Neuronal stem cell (in vitro differentiated cells): ENCODE data around the gene FPGS.

Experiments
- DNase-seq: peaks from one replicate; pipeline ENCODE4 v3.0.0-alpha.2; 2013; ENCODE audit warnings: low spot score
- H2AFZ ChIP-seq: one replicate; pipeline ENCODE4 v1.6.1; 2013; ENCODE audit warnings: mild to moderate bottlenecking, low read length, inconsistent platforms
- H2AK5ac ChIP-seq: 2 replicates; pipeline ENCODE4 v1.6.1; 2013; ENCODE audit warnings: low read depth, mild to moderate bottlenecking, inconsistent platforms, low read length, moderate library complexity, mixed read lengths
- H2BK120ac ChIP-seq: 2 replicates; pipeline ENCODE4 v1.6.1; 2013; ENCODE audit warnings: low read depth, mild to moderate bottlenecking, inconsistent platforms, low read length, moderate library complexity, mixed read lengths
- H2BK12ac ChIP-seq: one replicate; pipeline ENCODE4 v1.6.1; 2013; ENCODE audit warnings: low read length, inconsistent platforms
- H2BK15ac ChIP-seq: 2 replicates; pipeline ENCODE4 v1.6.1; 2013; ENCODE audit warnings: mild to moderate bottlenecking, low read length, inconsistent platforms, mixed read lengths
- H2BK5ac ChIP-seq: one replicate; pipeline ENCODE4 v1.6.1; 2013; ENCODE audit warnings: inconsistent platforms, mild to moderate bottlenecking, low read length, moderate library complexity
- H3K14ac ChIP-seq: one replicate; pipeline ENCODE4 v1.6.1; 2013; ENCODE audit warnings: low read length, inconsistent platforms
- H3K18ac ChIP-seq: 2 replicates; pipeline ENCODE4 v1.6.1; 2013; ENCODE audit warnings: low read length, inconsistent platforms
- H3K23ac ChIP-seq: 2 replicates; pipeline ENCODE4 v1.6.1; 2013; ENCODE audit warnings: low read depth, mild to moderate bottlenecking, mixed read lengths, low read length, inconsistent platforms; ENCODE audit not compliant: poor library complexity
- H3K27ac ChIP-seq: replicated peaks from 3 replicates; pipeline ENCODE4 v1.5.1; 2013; ENCODE audit warnings: low read length, inconsistent platforms
- H3K27me3 ChIP-seq, 3 experiments: 2 replicates each; pipeline ENCODE4 v1.6.1; 2013; ENCODE audit warnings: low read length in 3 of 3, mild to moderate bottlenecking in 2 of 3, inconsistent platforms in 1 of 3, low read depth in 1 of 3, mixed read lengths in 1 of 3, moderate library complexity in 1 of 3; ENCODE audit not compliant: control insufficient read depth in 3 of 3, insufficient read depth in 3 of 3
- H3K36me3 ChIP-seq, 2 donors: replicated peaks in 1 of 2; 2 replicates each; pipeline ENCODE4 v1.6.1; 2013; ENCODE audit warnings: low read length in 2 of 2; ENCODE audit not compliant: control insufficient read depth in 2 of 2, insufficient read depth in 2 of 2
- H3K4ac ChIP-seq: 2 replicates; pipeline ENCODE4 v1.6.1; 2013; ENCODE audit warnings: inconsistent platforms, mild to moderate bottlenecking, low read length, moderate library complexity
- H3K4me1 ChIP-seq, 2 donors: 1 replicate in 1 of 2; 2 replicates in 1 of 2; pipeline ENCODE4 v1.6.1; 2013; ENCODE audit warnings: low read length in 2 of 2, low read depth in 1 of 2; ENCODE audit not compliant: control insufficient read depth in 2 of 2, insufficient read depth in 1 of 2
- H3K4me2 ChIP-seq: one replicate; pipeline ENCODE4 v1.6.1; 2013; ENCODE audit warnings: mild to moderate bottlenecking, low read length, inconsistent platforms; ENCODE audit not compliant: insufficient read depth, poor library complexity, severe bottlenecking
- H3K4me3 ChIP-seq, 2 donors: 2 replicates each; pipeline ENCODE4 v1.5.1; 2013; ENCODE audit warnings: low read length in 2 of 2, mild to moderate bottlenecking in 2 of 2, inconsistent platforms in 1 of 2, moderate library complexity in 1 of 2
- H3K79me1 ChIP-seq: one replicate; pipeline ENCODE4 v1.6.1; 2013; ENCODE audit warnings: low read depth, mild to moderate bottlenecking, inconsistent platforms, low read length, moderate library complexity
- H3K9ac ChIP-seq: one replicate; pipeline ENCODE4 v1.6.1; 2013; ENCODE audit warnings: mild to moderate bottlenecking, low read depth, low read length, inconsistent platforms; ENCODE audit not compliant: poor library complexity
- H3K9me3 ChIP-seq, 2 donors: replicated peaks in 1 of 2; 2 replicates each; pipeline versions ENCODE3 to v1.6.1; 2013; ENCODE audit warnings: low read length in 2 of 2, mild to moderate bottlenecking in 2 of 2, inconsistent platforms in 1 of 2, low read depth in 1 of 2, mixed read lengths in 1 of 2, moderate library complexity in 1 of 2; ENCODE audit not compliant: control insufficient read depth in 2 of 2, insufficient read depth in 1 of 2
- H4K8ac ChIP-seq: one replicate; pipeline ENCODE4 v1.6.1; 2013; ENCODE audit warnings: low read depth, mild to moderate bottlenecking, inconsistent platforms, low read length, moderate library complexity
- H4K91ac ChIP-seq: one replicate; pipeline ENCODE4 v1.6.1; 2013; ENCODE audit warnings: low read length, low read depth, mild to moderate bottlenecking, inconsistent platforms; ENCODE audit not compliant: poor library complexity
- WGBS, 2 donors: extraction: QIAGEN DNeasy Blood & Tissue Kit; methylation state at CpG; one replicate each; pipeline ENCODE4 v1.1.7; 2013; ENCODE audit warnings: missing lambda C conversion rate in 2 of 2, mixed read lengths in 1 of 2; ENCODE audit not compliant: insufficient read length in 2 of 2, insufficient replicate concordance in 1 of 2; ENCODE audit errors: extremely low coverage in 2 of 2; 5-methylcytosine and 5-hydroxymethylcytosine counted together

Gene FPGS

DNA sequence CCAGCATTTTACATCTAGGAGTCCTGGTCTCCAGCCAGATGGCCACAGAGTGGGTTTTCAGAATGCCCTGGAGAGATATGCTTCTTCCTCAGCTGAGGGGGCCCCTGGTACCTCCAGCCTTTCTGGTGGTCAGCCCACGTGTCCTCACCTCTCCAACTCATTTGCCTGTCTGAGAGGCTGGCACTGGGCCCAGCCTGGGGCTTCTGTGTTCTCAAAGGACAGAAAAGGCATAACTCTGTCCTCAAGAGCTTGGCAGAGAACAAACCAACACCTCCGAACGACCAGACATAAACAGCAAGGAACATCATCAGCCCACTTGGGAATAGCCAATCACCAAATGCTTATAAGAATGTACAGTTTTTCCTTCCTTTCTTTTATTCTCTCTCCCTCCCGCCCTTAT is 34.7 kb downstream of the FPGS start:
- Histone ChIP-seq H3K4me1 (peaks cover 15 to 25% of the 10 kb centered on the region in 2 donors), H4K91ac (no peak overlapping the region), H3K4me2 (no peak overlapping the region), H2AFZ (no peak overlapping the region), H3K36me3 (no peaks in the 10 kb centered on the region), H2AK5ac (no peak overlapping the region), H3K14ac (no peak overlapping the region), H2BK12ac (no peak overlapping the region), H3K27me3 (no peaks in the 10 kb centered on the region), H4K8ac (no peak overlapping the region), H2BK120ac (no peak overlapping the region), H2BK15ac (no peak overlapping the region), H3K4me3 (no peak overlapping the region), H3K27ac (no peak overlapping the region), H3K23ac (no peak overlapping the region), H2BK5ac (no peak overlapping the region), H3K9me3 (no peaks in the 10 kb centered on the region), H3K79me1 (no peaks in the 10 kb centered on the region), H3K18ac (no peak overlapping the region), H3K9ac (no peak overlapping the region), H3K4ac (no peak overlapping the region)
- no peak for DNase-seq
- 100% methylated on average over 1 of the region's 4 CpGs; no CpG with 5 or more reads in 1 of the 2 donors for WGBS, 2 donors

DNA sequence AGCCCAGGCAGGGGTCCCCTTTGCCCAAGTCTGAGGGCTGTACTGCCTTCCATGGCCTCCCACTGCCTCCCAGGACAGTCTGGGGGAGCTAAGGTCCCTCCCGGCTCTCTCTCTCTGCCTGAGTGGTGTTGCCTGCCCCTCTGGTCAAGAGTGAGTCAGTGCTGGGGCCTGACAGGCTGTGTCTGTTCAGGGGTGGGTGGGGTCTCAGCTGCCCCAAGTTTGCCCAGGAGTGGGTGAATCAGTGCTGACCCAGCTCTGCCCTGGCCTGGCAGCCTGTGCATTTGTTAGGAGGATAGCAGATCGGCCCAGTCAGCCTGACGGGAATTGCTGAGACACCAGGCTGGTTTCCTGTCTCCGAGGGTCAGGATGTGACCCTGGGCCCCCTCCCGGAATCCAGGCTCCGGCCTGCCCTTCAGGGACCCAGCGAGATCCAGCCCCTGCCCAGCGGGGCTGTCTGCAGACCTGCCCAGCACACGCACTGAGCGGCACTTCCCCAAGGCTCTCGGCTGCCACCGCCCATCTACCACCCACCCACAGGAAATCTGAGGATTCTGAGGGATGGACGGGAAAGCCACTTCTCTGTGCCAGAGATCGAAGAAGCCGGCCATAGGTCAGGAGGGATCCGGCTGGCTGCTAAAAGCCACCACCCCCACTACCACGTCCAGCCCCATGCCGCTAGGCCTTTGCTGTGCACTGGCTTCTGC is 35.8 kb downstream of the FPGS start:
- Histone ChIP-seq H3K4me2 (no peak overlapping the region), H4K91ac (peak overlapping the region; percentile 9), H2BK15ac (peak overlapping the region; percentile 38), H3K4ac (no peak overlapping the region), H2BK120ac (no peak overlapping the region), H2AFZ (peak overlapping the region; percentile 96), H3K36me3 (no peaks in the 10 kb centered on the region), H3K79me1 (no peaks in the 10 kb centered on the region), H3K14ac (no peak overlapping the region), H2AK5ac (peak overlapping the region; percentile 96), H3K4me1 (peaks cover 15 to 25% of the 10 kb centered on the region in 2 donors), H3K23ac (peak overlapping the region; percentile 10), H3K18ac (peak overlapping the region; percentile 70), H4K8ac (no peak overlapping the region), H3K27ac (no peak overlapping the region), H3K9ac (peak overlapping the region; percentile 56), H3K4me3 (peak overlapping the region in 1 of 2 donors; percentile 28), H2BK5ac (peak overlapping the region; percentile 77), H2BK12ac (no peak overlapping the region), H3K27me3 (no peaks in the 10 kb centered on the region), H3K9me3 (no peaks in the 10 kb centered on the region)
- no CpG with 5 or more reads among the region's 18 CpGs for WGBS, 2 donors
- DNase-seq: no peak

DNA sequence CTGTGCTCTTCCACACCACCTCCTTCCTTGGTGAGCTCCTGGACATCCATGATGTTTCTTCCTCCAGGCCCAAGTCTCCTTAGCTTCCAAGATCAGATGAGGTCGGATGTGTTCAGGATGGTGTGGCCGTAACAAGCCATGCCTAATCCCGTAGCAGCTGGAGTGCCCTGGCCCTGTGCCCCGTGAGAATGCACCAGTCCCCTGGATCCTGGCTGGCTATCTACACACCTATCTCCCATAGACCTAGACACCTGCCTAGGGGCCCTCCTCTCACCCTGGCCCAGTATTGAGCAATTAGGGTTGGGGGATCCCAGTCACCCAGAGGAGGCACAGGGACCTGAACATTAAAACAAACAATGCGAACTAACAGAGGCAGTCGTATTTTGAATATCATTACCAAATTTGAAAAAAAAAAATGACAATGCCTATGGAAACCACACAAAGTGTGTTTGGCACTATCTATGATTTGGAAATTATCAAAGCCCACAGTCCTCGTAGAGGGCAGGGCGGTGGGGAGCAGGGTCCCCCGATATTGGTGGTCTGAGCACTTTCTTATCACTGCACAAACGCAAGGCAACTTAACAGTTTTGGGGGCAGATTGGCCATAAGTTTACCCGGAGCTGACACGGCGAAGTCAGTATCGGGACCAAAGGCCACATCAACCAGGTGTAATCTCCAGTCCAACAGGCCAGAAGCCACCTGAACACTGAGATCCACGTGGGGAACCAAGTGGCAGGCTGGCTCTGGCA is 38.6 kb downstream of the FPGS start:
- Histone ChIP-seq H2AK5ac (peak overlapping the region; percentile 4), H3K4me3 (no peak overlapping the region), H3K18ac (peak overlapping the region; percentile 77), H2BK5ac (peak overlapping the region; percentile 68), H3K14ac (no peak overlapping the region), H3K36me3 (no peaks in the 10 kb centered on the region), H3K27ac (no peak overlapping the region), H3K79me1 (no peaks in the 10 kb centered on the region), H3K9me3 (no peaks in the 10 kb centered on the region), H3K23ac (peak overlapping the region; percentile 67), H3K9ac (no peak overlapping the region), H2BK120ac (no peak overlapping the region), H3K4ac (no peak overlapping the region), H2BK15ac (peak overlapping the region; percentile 82), H3K4me2 (no peak overlapping the region), H2AFZ (no peak overlapping the region), H4K8ac (no peak overlapping the region), H3K4me1 (peaks cover 11 to 23% of the 10 kb centered on the region in 2 donors), H3K27me3 (no peaks in the 10 kb centered on the region), H2BK12ac (no peak overlapping the region), H4K91ac (no peak overlapping the region)
- no peak for DNase-seq
- no CpG with 5 or more reads among the region's 15 CpGs for WGBS, 2 donors

DNA sequence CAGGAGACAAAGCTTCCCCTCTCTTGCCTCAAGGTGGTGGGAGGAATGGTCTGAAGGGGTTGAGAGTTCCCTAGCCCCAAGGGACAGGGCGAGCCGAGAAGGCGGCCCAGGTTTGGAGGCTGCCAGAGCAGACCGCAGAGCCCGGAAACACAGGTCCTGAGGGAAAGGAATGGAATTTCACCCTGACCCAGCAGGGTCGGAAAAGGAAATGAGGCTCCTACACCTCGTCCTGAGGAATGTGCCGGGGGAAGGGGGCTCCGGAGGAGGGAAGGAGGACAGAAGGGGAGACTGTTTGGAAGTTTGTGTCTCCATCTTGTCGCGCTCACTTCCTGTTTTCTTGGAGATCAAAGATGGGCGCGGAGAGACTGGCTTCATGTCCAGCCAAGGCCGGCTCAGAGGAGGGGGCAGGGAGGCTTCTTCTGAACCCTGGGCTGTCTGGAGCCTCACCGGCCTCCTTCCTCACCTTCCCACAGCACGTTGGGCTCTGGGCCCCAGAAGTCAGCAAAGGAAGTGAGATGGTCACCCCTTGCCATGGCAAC is 42.2 kb downstream of the FPGS start:
- Histone ChIP-seq H3K4me2 (no peak overlapping the region), H2AFZ (peak overlapping the region; percentile 91), H3K79me1 (no peaks in the 10 kb centered on the region), H3K23ac (no peak overlapping the region), H2BK12ac (no peak overlapping the region), H3K27me3 (no peaks in the 10 kb centered on the region), H2AK5ac (peak overlapping the region; percentile 3), H3K18ac (peak overlapping the region; percentile 35), H3K14ac (no peak overlapping the region), H3K9me3 (peaks cover 0 to 10% of the 10 kb centered on the region in 2 donors), H3K36me3 (no peaks in the 10 kb centered on the region), H2BK15ac (peak overlapping the region; percentile 43), H3K9ac (peak overlapping the region; percentile 47), H3K4me3 (no peak overlapping the region), H4K91ac (peak overlapping the region; percentile 64), H2BK5ac (no peak overlapping the region), H4K8ac (no peak overlapping the region), H3K4me1 (peaks cover 6 to 8% of the 10 kb centered on the region in 2 donors), H3K4ac (no peak overlapping the region), H3K27ac (no peak overlapping the region), H2BK120ac (no peak overlapping the region)
- DNase-seq: no peak
- no CpG with 5 or more reads among the region's 16 CpGs for WGBS, 2 donors
